Parathyroid adenoma (tissue), 2 donors: ENCODE data around the gene MESP2.

ENCODE experiments used
- H2AFZ ChIP-seq: fragments of 300-600 bp; sonication (generic); one replicate; pipeline ENCODE4 v1.7.0; 2017; ENCODE audit warnings: antibody characterized with exemption, mild to moderate bottlenecking
- H3K27ac ChIP-seq: fragments of 300-600 bp; sonication (generic); one replicate; pipeline ENCODE4 v1.7.0; 2017
- H3K27me3 ChIP-seq: fragments of 300-600 bp; sonication (generic); one replicate; pipeline ENCODE4 v1.7.0; 2017; ENCODE audit warnings: low read length; ENCODE audit not compliant: control insufficient read depth, insufficient read depth
- H3K36me3 ChIP-seq: fragments of 300-600 bp; sonication (generic); one replicate; pipeline ENCODE4 v1.7.0; 2017; ENCODE audit warnings: low read length; ENCODE audit not compliant: control insufficient read depth, insufficient read depth
- H3K4me1 ChIP-seq: fragments of 300-600 bp; sonication (generic); one replicate; pipeline ENCODE4 v1.7.0; 2017; ENCODE audit warnings: control low read depth
- H3K4me2 ChIP-seq: fragments of 300-600 bp; sonication (generic); one replicate; pipeline ENCODE4 v1.7.0; 2017; ENCODE audit warnings: low read length
- H3K4me3 ChIP-seq: fragments of 300-600 bp; sonication (generic); one replicate; pipeline ENCODE4 v1.7.0; 2017; ENCODE audit warnings: low read depth, low read length
- H3K79me2 ChIP-seq: fragments of 300-600 bp; sonication (generic); one replicate; pipeline ENCODE4 v1.7.0; 2017; ENCODE audit warnings: control low read depth
- H3K9ac ChIP-seq: fragments of 300-600 bp; sonication (generic); one replicate; pipeline ENCODE4 v1.7.0; 2017; ENCODE audit warnings: mild to moderate bottlenecking
- H3K9me3 ChIP-seq: fragments of 300-600 bp; sonication (generic); one replicate; pipeline ENCODE4 v1.7.0; 2017; ENCODE audit warnings: low read length; ENCODE audit not compliant: control insufficient read depth
- CTCF ChIP-seq: fragments of 300-600 bp; sonication (generic); IDR thresholded peaks from one replicate; pipeline ENCODE4 v1.7.0; 2017; ENCODE audit warnings: antibody characterized with exemption, mild to moderate bottlenecking
- donor health status: primary hyperparathyroidism.

Gene MESP2

GRCh38 chr15:89812847-89813320, 36.8 kb downstream of the MESP2 start:
- no peak overlapping the region for H3K27ac ChIP-seq
- no peaks in the 10 kb centered on the region for H3K79me2 ChIP-seq
- no peak overlapping the region for H3K4me2 ChIP-seq
- H3K36me3 ChIP-seq: no peaks in the 10 kb centered on the region
- H3K9ac ChIP-seq: no peak overlapping the region
- no peak for TF ChIP-seq CTCF
- no peaks in the 10 kb centered on the region for H3K9me3 ChIP-seq
- no peaks in the 10 kb centered on the region for H3K4me1 ChIP-seq
- no peak overlapping the region for H2AFZ ChIP-seq
- no peak overlapping the region for H3K4me3 ChIP-seq
- H3K27me3 ChIP-seq: no peaks in the 10 kb centered on the region

- no peaks in the 10 kb centered on the region for H3K27me3 ChIP-seq
- H3K4me3 ChIP-seq: no peak overlapping the region
These were observed 37.4 kb downstream of the MESP2 start for GRCh38 chr15:89813381-89814111.

GRCh38 chr15:89814112-89814742, 38.1 kb downstream of the MESP2 start:
- H3K9me3 ChIP-seq: no peaks in the 10 kb centered on the region
- no peaks in the 10 kb centered on the region for H3K27me3 ChIP-seq
- no peak overlapping the region for H3K4me3 ChIP-seq
- TF ChIP-seq CTCF: no peak
- H3K4me2 ChIP-seq: no peak overlapping the region
- no peaks in the 10 kb centered on the region for H3K4me1 ChIP-seq
- H3K79me2 ChIP-seq: no peaks in the 10 kb centered on the region
- no peak overlapping the region for H3K9ac ChIP-seq
- H3K27ac ChIP-seq: no peak overlapping the region
- H2AFZ ChIP-seq: no peak overlapping the region
- H3K36me3 ChIP-seq: no peaks in the 10 kb centered on the region

More at GRCh38 chr15:89813381-89814111, 37.4 kb downstream of the MESP2 start:
- no peaks in the 10 kb centered on the region for H3K9me3 ChIP-seq
- H3K9ac ChIP-seq: no peak overlapping the region
- no peak overlapping the region for H3K27ac ChIP-seq
- no peaks in the 10 kb centered on the region for H3K79me2 ChIP-seq
- no peak overlapping the region for H3K4me2 ChIP-seq
- TF ChIP-seq CTCF: no peak
- H3K4me1 ChIP-seq: no peaks in the 10 kb centered on the region
- no peak overlapping the region for H2AFZ ChIP-seq
- H3K36me3 ChIP-seq: no peaks in the 10 kb centered on the region

GRCh38 chr15:89815769-89816168, 39.6 kb downstream of the MESP2 start:
- Histone ChIP-seq H3K36me3 (no peaks in the 10 kb centered on the region), H3K9ac (no peak overlapping the region), H3K79me2 (no peaks in the 10 kb centered on the region), H2AFZ (no peak overlapping the region), H3K4me1 (no peaks in the 10 kb centered on the region), H3K4me3 (no peak overlapping the region), H3K9me3 (no peaks in the 10 kb centered on the region), H3K4me2 (no peak overlapping the region), H3K27ac (no peak overlapping the region), H3K27me3 (no peaks in the 10 kb centered on the region)
- no peak for TF ChIP-seq CTCF
